ENCODE results near the gene CACNA1D.

CACNA1D gene

GRCh38 chr3:53845103-53845880 lies 350.9 kb downstream of the CACNA1D start:
- no peak for DNase-seq (ENCODE audit: low read depth)

GRCh38 chr3:53845881-53846133 lies 351.4 kb downstream of the CACNA1D start:
- no peak for DNase-seq (ENCODE audit: low read depth)

GRCh38 chr3:53846134-53846850 lies 351.9 kb downstream of the CACNA1D start, which contains the start of the genes CHDH and IL17RB:
Gene CHDH (minus strand): TSS chr3:53846419. CDS start chr3:53824008, 22,411 bp downstream.
Gene IL17RB (plus strand): TSS chr3:53846568. CDS start chr3:53846589, 21 bp downstream.
- DNase-seq (ENCODE audit: low read depth): no peak

GRCh38 chr3:53846851-53847155 lies 352.4 kb downstream of the CACNA1D start:
- DNase-seq (ENCODE audit: low read depth): no peak

GRCh38 chr3:53849916-53850315 lies 355.5 kb downstream of the CACNA1D start:
- no peak for DNase-seq (ENCODE audit: low read depth)

GRCh38 chr3:53850895-53851294 lies 356.5 kb downstream of the CACNA1D start:
- peak; percentile 16 for DNase-seq (ENCODE audit: low read depth)

GRCh38 chr3:53856964-53857363 lies 362.6 kb downstream of the CACNA1D start:
- no peak for DNase-seq (ENCODE audit: low read depth)

GRCh38 chr3:53858096-53858741 lies 363.8 kb downstream of the CACNA1D start:
- DNase-seq (ENCODE audit: low read depth): no peak

- DNase-seq (ENCODE audit: low read depth): no peak
Measured at GRCh38 chr3:53859178-53859577, 364.8 kb downstream of the CACNA1D start.

- DNase-seq (ENCODE audit: low read depth): no peak
Measured at GRCh38 chr3:53860196-53860595, 365.8 kb downstream of the CACNA1D start.

- no peak for DNase-seq (ENCODE audit: low read depth)
Measured at GRCh38 chr3:53862241-53862640, 367.8 kb downstream of the CACNA1D start.

- no peak for DNase-seq (ENCODE audit: low read depth)
Measured at GRCh38 chr3:53863145-53863544, 368.7 kb downstream of the CACNA1D start.

All from GM04504 (cell line).